IMR-90 (cell line): Measurements from ENCODE around the gene TXNDC11. TPM values are rescaled to one million over a fixed set of nuclear protein-coding genes. Genes with fewer than 3 reads are reported as not detected.

ENCODE experiments used
- ATAC-seq: fragments of 200-7000 bp; cut with Tn5 transposase; 2 replicates; pipeline ENCODE4 v1.9.1; 2020; ENCODE audit warnings: low read depth, mild to moderate bottlenecking, moderate library complexity
- BruUV-seq: library from RNA; stranded (reverse); fragments of 400-500 nt; replicated peaks from 2 replicates; lab custom pipeline; 2021; lab: Mats Ljungman, UMichigan
- CTCF ChIA-PET: fragments of 300-600 bp; formaldehyde crosslinking; extraction: SDS; loops from one replicate; lab custom pipeline; 2021; ENCODE audit warnings: antibody characterized with exemption; lab: Yijun Ruan, JAX
- POLR2A ChIA-PET: fragments of 300-600 bp; sonication (Branson Sonifier 250); formaldehyde crosslinking; loops from one replicate; lab custom pipeline; 2022; ENCODE audit warnings: antibody characterized with exemption; ENCODE audit not compliant: unreplicated experiment; lab: Charles Lee
- DNase-seq: peaks from one replicate; pipeline ENCODE4 v3.0.0; 2013
- H2AFZ ChIP-seq: replicated peaks from 2 replicates; pipeline ENCODE3; 2013; ENCODE audit warnings: low read length, mild to moderate bottlenecking; ENCODE audit not compliant: poor library complexity
- H2AK5ac ChIP-seq: 2 replicates; pipeline ENCODE4 v1.6.1; 2013; ENCODE audit warnings: low read depth, low read length, inconsistent platforms
- H2AK9ac ChIP-seq: replicated peaks from 2 replicates; pipeline ENCODE3; 2013; ENCODE audit warnings: mild to moderate bottlenecking, low read depth, low read length, moderate library complexity; ENCODE audit not compliant: poor library complexity
- H2BK120ac ChIP-seq: 2 replicates; pipeline ENCODE4 v1.6.1; 2013; ENCODE audit warnings: low read depth, low read length, inconsistent platforms
- H2BK15ac ChIP-seq: 3 replicates; pipeline ENCODE4 v1.6.1; 2013; ENCODE audit warnings: low read depth, low read length, inconsistent platforms
- H2BK20ac ChIP-seq: 2 replicates; pipeline ENCODE4 v1.6.1; 2013; ENCODE audit warnings: low read depth, mild to moderate bottlenecking, inconsistent platforms, low read length, moderate library complexity
- H2BK5ac ChIP-seq: 2 replicates; pipeline ENCODE4 v1.6.1; 2013; ENCODE audit warnings: mild to moderate bottlenecking, low read depth, low read length, inconsistent platforms; ENCODE audit not compliant: poor library complexity, severe bottlenecking
- H3K14ac ChIP-seq: replicated peaks from 2 replicates; pipeline ENCODE4 v1.6.1; 2013; ENCODE audit warnings: low read depth, low read length, inconsistent platforms
- H3K18ac ChIP-seq: 2 replicates; pipeline ENCODE4 v1.6.1; 2013; ENCODE audit warnings: low read depth, low read length, control low read depth
- H3K23ac ChIP-seq: 2 replicates; pipeline ENCODE4 v1.6.1; 2013; ENCODE audit warnings: low read depth, low read length, inconsistent platforms
- H3K27ac ChIP-seq: 2 replicates; pipeline ENCODE4 v1.5.1; 2013; ENCODE audit warnings: mild to moderate bottlenecking, control low read depth, low read length; ENCODE audit not compliant: insufficient read depth
- H3K27me3 ChIP-seq: 2 replicates; pipeline ENCODE4 v1.6.1; 2013; ENCODE audit warnings: low read length; ENCODE audit not compliant: control insufficient read depth, insufficient read depth
- H3K36me3 ChIP-seq: 2 replicates; pipeline ENCODE4 v1.6.1; 2013; ENCODE audit warnings: low read length, mixed read lengths; ENCODE audit not compliant: control insufficient read depth, insufficient read depth
- H3K4ac ChIP-seq: 2 replicates; pipeline ENCODE4 v1.6.1; 2013; ENCODE audit warnings: low read depth, low read length, inconsistent platforms
- H3K4me1 ChIP-seq: 2 replicates; pipeline ENCODE4 v1.6.1; 2013; ENCODE audit warnings: low read length, mixed read lengths; ENCODE audit not compliant: control insufficient read depth, insufficient read depth
- H3K4me2 ChIP-seq: 2 replicates; pipeline ENCODE4 v1.6.1; 2013; ENCODE audit warnings: low read depth, mild to moderate bottlenecking, control low read depth, low read length, moderate library complexity
- H3K4me3 ChIP-seq: 2 replicates; pipeline ENCODE4 v1.5.1; 2013; ENCODE audit warnings: low read depth, mild to moderate bottlenecking, control low read depth, low read length, moderate library complexity; ENCODE audit not compliant: insufficient read depth
- H3K56ac ChIP-seq: 2 replicates; pipeline ENCODE4 v1.6.1; 2013; ENCODE audit warnings: low read length, inconsistent platforms; ENCODE audit not compliant: insufficient read depth; ENCODE audit errors: extremely low read depth
- H3K79me1 ChIP-seq, 2 experiments: 2 replicates each; pipeline ENCODE4 v1.6.1; 2013; ENCODE audit warnings: low read length in 2 of 2, inconsistent platforms in 1 of 2, low read depth in 1 of 2
- H3K9ac ChIP-seq: 2 replicates; pipeline ENCODE4 v1.6.1; 2013; ENCODE audit warnings: low read depth, low read length, control low read depth
- H3K9me1 ChIP-seq: 2 replicates; pipeline ENCODE4 v1.6.1; 2013; ENCODE audit warnings: low read length, inconsistent platforms; ENCODE audit not compliant: insufficient read depth
- H3K9me3 ChIP-seq: 2 replicates; pipeline ENCODE4 v1.6.1; 2013; ENCODE audit warnings: low read length; ENCODE audit not compliant: control insufficient read depth, insufficient read depth
- H4K20me1 ChIP-seq: 2 replicates; pipeline ENCODE4 v1.6.1; 2013; ENCODE audit warnings: low read length, inconsistent platforms; ENCODE audit not compliant: insufficient read depth
- H4K5ac ChIP-seq: 2 replicates; pipeline ENCODE4 v1.6.1; 2013; ENCODE audit warnings: mild to moderate bottlenecking, low read depth, low read length, control low read depth
- H4K8ac ChIP-seq, 2 experiments: 2 replicates each; pipeline ENCODE4 v1.6.1; 2013; ENCODE audit warnings: low read depth in 2 of 2, low read length in 2 of 2, control low read depth in 1 of 2, inconsistent platforms in 1 of 2
- H4K91ac ChIP-seq: 2 replicates; pipeline ENCODE4 v1.6.1; 2013; ENCODE audit warnings: low read depth, low read length, inconsistent platforms; ENCODE audit not compliant: insufficient read depth
- BHLHE40 ChIP-seq: fragments of 150-350 bp; IDR thresholded peaks from 2 replicates; pipeline ENCODE4 v1.6.1; 2016; ENCODE audit warnings: mild to moderate bottlenecking, low read depth, low read length
- FOS ChIP-seq: fragments of 150-350 bp; IDR thresholded peaks from 2 replicates; pipeline ENCODE4 v1.6.1; 2016; ENCODE audit warnings: low read depth, low read length
- RAD21 ChIP-seq: IDR thresholded peaks from 2 replicates; pipeline ENCODE4 v1.6.1; 2012; ENCODE audit warnings: low read length, improper control_type of control experiment
- RCOR1 ChIP-seq: IDR thresholded peaks from 2 replicates; pipeline ENCODE4 v1.6.1; 2012; ENCODE audit warnings: mild to moderate bottlenecking, low read length, improper control_type of control experiment; ENCODE audit not compliant: insufficient replicate concordance
- SMC3 ChIP-seq: fragments of 150-350 bp; IDR thresholded peaks from 2 replicates; pipeline ENCODE4 v1.6.1; 2016; ENCODE audit warnings: low read depth, mild to moderate bottlenecking, antibody characterized with exemption, low read length, moderate library complexity
- USF2 ChIP-seq: fragments of 150-350 bp; IDR thresholded peaks from 2 replicates; pipeline ENCODE4 v1.6.1; 2017; ENCODE audit warnings: mild to moderate bottlenecking, antibody characterized with exemption, low read length, low read depth
- WGBS, 2 experiments: methylation state at CpG; one replicate each; pipeline versions ENCODE4 v1.1.5 to v1.1.7; 2013; ENCODE audit warnings: missing lambda C conversion rate in 2 of 2; ENCODE audit not compliant: insufficient read length in 1 of 2; ENCODE audit errors: extremely low coverage in 2 of 2; 5-methylcytosine and 5-hydroxymethylcytosine counted together
- dilution Hi-C: fragments of 300-500 bp; cut with HindIII; formaldehyde crosslinking; loops from one replicate; pipeline ENCODE4 v1.14.3; 2018; ENCODE audit warnings: low sequenced_read_pairs; ENCODE audit not compliant: unreplicated experiment
- in situ Hi-C: fragments of 300-500 bp; cut with MboI; formaldehyde crosslinking; loops from 3 replicates; pipeline ENCODE4 v1.14.3; 2019; ENCODE audit warnings: low sequenced_read_pairs, inconsistent platforms, mixed read lengths
- intact Hi-C: fragments of 100-400 bp; cut with micrococcal nuclease; formaldehyde crosslinking; loops from 2 replicates; pipeline ENCODE4 v1.10.0; 2022
- polyA plus RNA-seq, 3 experiments: library from polyadenylated mRNA; depleted of rRNA; stranded (reverse); fragments of >200 nt; gene quantifications; 2 replicates each; pipeline ENCODE4 v1.2.3, GENCODE V29; 2012; ENCODE audit warnings: low replicate concordance in 1 of 3
- total RNA-seq: library from RNA; depleted of rRNA; stranded (reverse); fragments of >200 nt; gene quantifications from 2 replicates; pipeline ENCODE4 v1.2.3, GENCODE V29; 2012

The TXNDC11 gene
- total and polyA plus RNA-seq, 2 of the 4 experiments (the other 2 are of a cell fraction) = 25.3 to 42.9 TPM

GRCh38 chr16:11642765-11643116, 99.9 kb downstream of the TXNDC11 start:
- Histone ChIP-seq H4K20me1 (peaks cover 3% of the 10 kb centered on the region; the same call in 1 of the 2 replicates), H3K27me3 (no peaks in the 10 kb centered on the region), H2BK20ac (no peak overlapping the region), H2BK120ac (no peak overlapping the region), H2BK15ac (no peak overlapping the region), H3K18ac (no peak overlapping the region), H3K4me2 (no peak overlapping the region), H3K79me1 (no peaks in the 10 kb centered on the region), H3K4me3 (no peak overlapping the region), H3K27ac (no peak overlapping the region), H2AK9ac (no peak overlapping the region), H2AK5ac (peak overlapping the region; percentile 39; the same call in 1 of the 2 replicates), H3K4me1 (peaks cover 10% of the 10 kb centered on the region), H3K56ac (no peak overlapping the region), H3K9me3 (no peaks in the 10 kb centered on the region), H2AFZ (peak overlapping the region; percentile 71), H4K8ac (no peak overlapping the region), H3K9me1 (0 out of 2 replicates have a peak, but pooled peaks cover 4% of the 10 kb centered on the region), H3K9ac (no peak overlapping the region), H2BK5ac (no peak overlapping the region), H3K36me3 (no peaks in the 10 kb centered on the region), H3K23ac (no peak overlapping the region), H4K5ac (no peak overlapping the region), H3K14ac (no peak overlapping the region), H4K91ac (no peak overlapping the region), H3K4ac (no peak overlapping the region)
- DNase-seq (no peak), ATAC-seq (no peak)
- intact Hi-C loops (loop anchor here (5.0 to 10.0 kb wide), 5 partner anchors 45 to 678 kb away; no protein-coding TSS in a partner anchor), dilution Hi-C loops (no loop called here), in situ Hi-C loops (loop anchor here (5.0 to 10.0 kb wide), 3 partner anchors 70 to 678 kb away; no protein-coding TSS in a partner anchor)
- ChIA-PET CTCF (interaction anchor here (0.7 kb wide), 1 partner anchor 111 kb away, joined by 5 read pairs; no protein-coding TSS in a partner anchor), POLR2A (no interaction called here)
- no CpG with 5 or more reads among the region's 4 CpGs for WGBS, 2 experiments
- no TSS peak for BruUV-seq
- TF ChIP-seq FOS (no peak), USF2 (no peak), RAD21 (no peak), RCOR1 (no peak), BHLHE40 (no peak), SMC3 (no peak)
